Coronary artery (tissue), 2 donors: ENCODE data around the gene CEP131.

Source experiments
- DNase-seq: peaks from one replicate; pipeline ENCODE4 v3.0.0-alpha.2; 2017; ENCODE audit warnings: low spot score
- H3K27ac ChIP-seq, 2 donors: fragments of 200-600 bp; sonication (generic); one replicate each; pipeline ENCODE4 v1.5.1; 2016 to 2019
- H3K4me3 ChIP-seq: fragments of 200-600 bp; sonication (generic); 2 replicates; pipeline ENCODE4 v1.5.1; 2016; ENCODE audit warnings: mild to moderate bottlenecking, moderate library complexity
- CTCF ChIP-seq: fragments of 200-600 bp; sonication (generic); IDR thresholded peaks from one replicate; pipeline ENCODE4 v1.5.1; 2019; ENCODE audit warnings: antibody characterized with exemption

The CEP131 gene

GRCh38 chr17:81207610-81208581 lies 14.9 kb downstream of the CEP131 start:
- no peak overlapping the region for H3K4me3 ChIP-seq
- no peak for DNase-seq
- TF ChIP-seq CTCF, result no peak
- H3K27ac ChIP-seq, result peak overlapping the region in 1 of 2 donors; percentile 5

DNA sequence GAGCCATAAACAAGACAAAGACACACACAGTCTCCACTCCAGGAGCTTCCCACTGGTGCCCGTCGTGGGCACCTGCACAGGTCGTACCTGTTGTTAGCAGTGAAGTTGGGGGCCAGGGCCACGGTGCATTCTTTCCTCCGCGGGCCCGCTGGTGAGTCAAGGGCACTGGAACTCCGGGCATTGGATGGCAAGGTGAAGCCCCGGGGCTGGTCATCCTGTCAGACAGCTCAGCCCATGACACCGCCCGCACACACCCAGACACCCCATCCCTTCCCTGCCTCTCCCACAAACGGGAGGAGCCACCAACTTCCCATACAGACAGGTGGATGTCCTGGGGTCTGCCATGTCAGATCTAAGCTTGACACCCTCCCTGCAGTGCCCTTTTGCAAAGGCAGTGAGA lies 16.1 kb downstream of the CEP131 start:
- no peak for TF ChIP-seq CTCF
- Histone ChIP-seq H3K27ac (peak overlapping the region; percentile 18 to 53), H3K4me3 (no peak overlapping the region)
- DNase-seq, result no peak

- TF ChIP-seq CTCF, result no peak
- Histone ChIP-seq H3K4me3 (no peak overlapping the region), H3K27ac (peak overlapping the region in 1 of 2 donors; percentile 53)
- DNase-seq, result no peak
These were observed 16.6 kb downstream of the CEP131 start for GRCh38 chr17:81206166-81206565.

DNA sequence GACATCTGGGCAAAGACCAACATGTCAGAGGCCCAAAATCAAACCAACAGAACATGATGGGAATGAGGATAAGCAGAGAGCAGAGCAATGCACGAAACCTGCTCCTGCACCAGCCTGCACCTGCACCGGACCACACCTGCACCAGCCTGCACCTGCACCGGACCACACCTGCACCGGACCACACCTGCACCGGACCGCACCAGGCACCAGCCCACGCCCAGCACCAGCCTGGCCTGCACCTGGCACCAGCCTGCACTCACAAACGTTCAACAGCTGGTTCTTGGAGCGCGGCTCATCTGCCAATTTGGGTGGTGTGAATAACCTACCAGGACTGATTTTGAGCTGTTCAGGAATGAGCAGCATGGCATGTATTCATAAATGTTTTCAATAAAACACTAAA lies 18.2 kb downstream of the CEP131 start:
- H3K4me3 ChIP-seq, result no peak overlapping the region
- TF ChIP-seq CTCF, result no peak
- no peak overlapping the region for H3K27ac ChIP-seq
- DNase-seq, result no peak

GRCh38 chr17:81203136-81203535 lies 19.6 kb downstream of the CEP131 start:
- DNase-seq, result no peak
- Histone ChIP-seq H3K27ac (no peak overlapping the region), H3K4me3 (no peak overlapping the region)
- no peak for TF ChIP-seq CTCF

- no peak for DNase-seq
- Histone ChIP-seq H3K27ac (no peak overlapping the region), H3K4me3 (no peak overlapping the region)
- TF ChIP-seq CTCF, result no peak
These were observed 20.4 kb downstream of the CEP131 start for GRCh38 chr17:81202318-81202717.
